ENCODE results near the gene APOB.
"Not testable (repeated sequence)": the region's sequence is repeated elsewhere in the genome, so short reads cannot be mapped to it uniquely, and the experiment has no call there.

APOB gene

DNA sequence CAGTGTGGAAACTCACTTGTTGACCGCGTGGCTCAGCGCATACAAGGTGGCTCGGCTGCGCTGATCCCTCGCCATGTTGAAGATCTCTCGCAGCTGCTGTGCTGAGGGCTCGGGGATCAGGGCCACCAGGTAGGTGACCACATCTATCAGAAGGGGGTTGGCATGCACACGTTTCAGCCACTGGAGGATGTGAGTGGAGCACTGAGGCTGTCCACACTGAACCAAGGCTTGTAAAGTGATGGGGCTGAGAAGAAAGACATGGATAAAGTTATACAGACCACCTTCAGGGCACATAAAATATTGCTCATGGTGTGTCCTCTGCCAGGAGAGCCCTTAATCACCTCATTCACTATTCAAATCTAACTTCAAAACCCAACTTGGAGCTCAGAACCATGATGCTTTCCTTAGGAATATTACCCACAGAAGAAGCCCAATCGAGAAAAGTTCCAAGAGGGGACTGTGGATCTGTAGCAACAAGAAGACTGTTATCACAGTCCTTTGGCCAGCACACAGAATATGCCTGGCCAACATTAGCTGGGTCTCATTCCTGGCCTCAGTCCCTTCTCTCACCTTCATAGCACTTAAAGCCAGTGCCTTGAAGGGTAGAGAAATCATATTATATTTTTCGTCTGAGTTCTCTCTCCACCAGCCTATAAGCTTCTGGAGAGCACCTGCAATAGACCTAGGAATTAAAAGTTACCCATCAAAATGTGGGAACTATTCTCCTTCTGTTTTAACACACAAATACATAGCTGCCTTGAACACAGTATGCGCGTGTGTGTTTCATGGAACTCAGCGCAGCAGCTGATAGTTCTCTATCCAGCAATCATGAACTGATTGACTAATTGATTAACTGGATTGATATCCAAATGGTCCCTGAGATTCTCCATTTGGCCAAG is 11.3 kb downstream of the APOB start:
- no peak for DNase-seq (ENCODE audit: low read depth, low spot score)

DNA sequence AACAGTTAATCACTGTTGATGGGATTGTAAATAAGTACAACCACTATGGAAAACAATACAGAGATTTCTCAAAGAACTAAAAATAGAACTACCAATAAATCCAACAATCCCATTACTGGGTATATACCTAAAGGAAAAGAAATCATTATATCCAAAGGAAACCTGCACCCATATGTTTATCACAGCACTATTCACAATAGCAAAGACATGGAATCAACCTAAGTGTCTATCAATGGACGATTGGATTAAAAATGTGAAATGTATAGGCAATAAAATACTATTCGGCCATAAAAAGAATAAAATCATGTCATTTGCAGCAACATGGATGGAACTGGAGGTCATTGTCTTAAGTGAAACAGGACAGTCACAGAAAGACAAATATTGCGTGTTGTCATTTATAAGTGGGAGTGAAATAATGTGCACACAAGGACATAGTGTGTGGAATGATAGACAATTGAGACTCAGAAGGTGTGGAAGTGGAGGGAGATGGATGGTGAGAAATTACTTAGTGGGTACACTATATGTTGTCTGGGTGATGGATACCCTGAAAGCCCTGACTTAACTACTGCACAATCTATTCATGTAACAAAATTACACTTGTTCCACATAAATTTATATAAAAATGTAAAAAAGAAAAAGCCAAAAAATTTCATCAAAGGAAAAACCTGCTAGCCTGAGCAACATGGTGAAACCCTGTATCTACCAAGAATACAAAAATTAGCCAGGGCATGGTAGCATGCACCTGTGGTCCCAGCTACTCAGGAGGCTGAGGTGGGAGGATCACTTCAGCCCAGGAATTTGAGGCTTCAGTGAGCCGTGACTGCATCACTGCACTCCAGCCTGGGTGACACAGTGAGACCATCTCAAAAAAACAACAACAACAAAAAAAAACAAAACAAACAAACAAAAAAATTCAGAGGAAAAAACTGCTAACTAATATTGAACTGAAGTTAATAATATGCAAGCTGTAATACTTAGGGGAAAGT is 12.6 kb downstream of the APOB start:
- no peak for DNase-seq (ENCODE audit: low read depth, low spot score)

DNA sequence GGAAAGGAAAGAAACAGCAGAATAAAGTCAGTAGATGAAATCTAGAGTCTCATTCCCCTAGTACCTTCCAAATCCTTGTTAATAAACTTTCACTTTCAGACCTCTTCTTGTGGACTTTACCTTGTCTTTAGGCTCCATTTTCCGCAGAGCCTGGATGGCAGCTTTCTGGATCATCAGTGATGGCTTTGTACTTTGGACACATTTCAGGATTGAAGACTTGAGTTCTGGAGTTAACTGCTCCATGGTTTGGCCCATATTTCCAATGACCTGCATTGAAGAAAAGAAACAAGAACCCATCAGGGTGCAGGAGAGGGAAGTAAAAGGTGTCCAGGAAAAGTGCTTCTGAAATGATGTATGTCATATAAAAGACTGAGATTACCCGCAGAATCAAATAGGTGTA is 14.4 kb downstream of the APOB start:
- no peak for DNase-seq (ENCODE audit: low read depth, low spot score)

DNA sequence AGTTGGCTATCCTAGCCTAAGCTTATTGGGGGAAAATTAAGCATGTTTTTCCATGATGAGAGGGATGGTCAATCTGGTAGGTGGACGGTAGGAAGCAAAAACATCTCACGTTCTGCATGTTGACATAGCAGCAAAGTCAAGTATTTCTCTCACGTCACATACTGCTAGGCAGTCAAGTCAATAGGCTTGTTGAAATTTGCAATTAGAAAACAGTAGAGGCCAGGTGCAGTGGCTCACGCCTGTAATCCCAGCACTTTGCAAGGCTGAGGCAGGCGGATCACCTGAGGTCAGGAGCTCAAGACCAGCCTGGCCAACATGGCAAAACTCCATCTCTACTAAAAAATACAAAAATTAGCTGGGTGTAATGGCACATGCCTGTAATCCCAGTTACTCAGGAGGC is 14.9 kb downstream of the APOB start:
- not testable (repeated sequence) for DNase-seq (ENCODE audit: low read depth, low spot score)

DNA sequence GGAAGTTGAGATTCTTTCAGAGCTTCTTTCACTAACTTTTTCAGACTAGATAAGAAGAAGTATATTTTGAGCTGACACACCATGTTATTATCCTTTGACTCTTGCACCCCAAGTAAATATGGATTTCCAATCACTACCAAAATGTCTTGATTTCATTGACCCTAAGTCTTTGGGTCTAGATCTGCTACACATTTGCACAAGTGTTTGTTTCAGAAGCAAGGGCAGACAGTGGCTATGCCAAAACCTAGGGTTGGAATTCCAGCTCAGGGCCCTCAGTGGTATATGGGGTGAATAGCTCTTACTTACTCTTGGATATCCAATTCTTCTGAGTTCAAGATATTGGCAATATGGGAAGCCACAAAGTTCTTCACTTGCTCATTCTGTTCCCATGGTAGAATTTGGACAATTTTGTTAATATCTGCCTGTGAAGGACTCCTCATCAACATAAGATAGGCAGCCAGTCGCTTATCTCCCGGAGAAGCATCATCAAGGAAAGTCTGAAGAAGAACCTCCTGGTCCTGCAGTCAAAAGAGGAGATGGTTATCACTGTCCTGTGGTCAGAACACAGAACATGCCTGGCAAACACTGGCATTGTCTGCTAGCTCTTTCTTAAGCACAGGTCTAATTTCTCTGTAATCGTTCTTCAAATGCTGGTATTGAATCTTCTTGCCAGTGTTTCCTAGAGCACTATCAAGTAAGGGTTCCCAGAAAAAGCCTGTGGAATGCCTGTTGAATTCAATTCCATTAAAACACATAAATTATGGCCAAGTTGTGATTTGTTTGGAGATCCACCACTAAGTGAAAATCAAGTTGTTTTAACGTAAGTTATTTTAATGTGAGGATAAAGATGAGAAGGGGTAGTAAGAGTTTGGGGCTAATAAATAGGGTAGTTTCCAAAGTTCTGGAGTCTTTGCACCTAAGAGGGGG is 15.6 kb downstream of the APOB start:
- DNase-seq (ENCODE audit: low read depth, low spot score), result no peak

DNA sequence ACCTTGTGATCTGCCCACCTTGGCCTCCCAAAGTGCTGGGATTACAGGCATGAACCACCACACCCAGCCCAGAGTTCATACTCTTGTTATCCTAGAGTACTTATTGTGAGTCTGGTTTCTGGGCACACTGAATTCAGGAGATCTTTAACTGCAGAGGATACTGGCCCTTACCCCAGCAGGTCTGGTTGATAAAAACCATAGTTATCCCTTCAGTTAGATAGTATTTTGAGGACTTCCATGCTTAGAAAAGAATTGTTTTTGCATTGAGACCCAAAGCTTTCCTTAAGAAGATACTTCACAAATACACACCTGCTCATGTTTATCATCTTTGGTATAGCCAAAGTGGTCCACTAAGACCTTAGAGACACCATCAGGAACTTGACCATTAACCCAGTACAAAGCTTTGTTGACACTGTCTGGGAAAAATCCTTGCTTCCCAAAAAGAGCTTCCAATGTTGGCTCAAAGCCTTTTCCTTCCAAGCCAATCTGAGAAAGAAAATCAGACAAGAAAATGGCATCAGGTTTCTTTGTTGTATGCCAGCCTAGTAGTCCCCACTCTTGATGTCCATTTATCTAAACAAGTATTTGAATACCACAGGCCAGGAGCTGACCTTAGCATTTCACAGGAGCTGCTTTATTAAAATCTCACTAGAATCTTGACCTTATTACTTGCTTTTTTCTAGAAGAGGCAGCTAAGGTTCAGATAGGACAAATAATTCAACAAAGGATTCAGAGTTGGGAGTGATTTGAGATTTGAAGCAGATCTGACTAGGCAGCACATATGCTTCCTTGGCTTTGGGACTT is 17.2 kb downstream of the APOB start:
- DNase-seq (ENCODE audit: low read depth, low spot score), result no peak

DNA sequence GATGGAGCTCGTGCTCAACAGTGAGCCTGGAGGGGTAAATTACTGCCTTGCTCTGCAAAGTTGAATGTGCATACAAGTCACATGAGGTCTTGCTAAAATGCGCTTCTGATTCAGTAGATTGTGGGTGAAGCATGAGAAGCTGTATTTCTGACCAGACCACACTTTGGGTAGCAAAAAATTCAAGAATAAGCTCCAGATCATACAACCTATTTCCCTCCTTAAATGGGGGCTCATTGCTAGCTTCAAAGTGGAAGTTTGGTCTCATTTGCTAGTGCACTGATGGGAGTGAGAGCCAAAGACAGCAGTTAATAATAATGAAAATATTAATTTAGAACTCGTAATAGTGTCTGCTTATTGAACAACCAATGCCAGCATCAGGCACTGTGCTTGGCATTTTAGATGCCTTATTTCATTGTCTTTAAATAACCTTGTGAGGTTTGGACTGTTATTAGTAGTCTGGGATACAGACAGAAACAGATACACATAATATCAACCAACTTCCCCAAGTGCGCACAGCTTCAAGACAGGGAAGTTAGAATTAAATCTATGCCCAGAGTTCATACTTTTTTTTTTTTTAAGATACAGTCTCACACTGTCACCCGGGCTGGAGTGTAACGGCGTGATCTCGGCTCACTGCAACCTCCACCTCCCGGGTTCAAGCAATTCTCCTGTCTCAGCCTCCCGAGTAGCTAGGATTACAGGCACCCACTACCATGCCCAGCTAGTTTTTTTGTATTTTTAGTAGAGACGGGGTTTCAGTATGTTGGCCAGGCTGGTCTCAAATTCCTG is 18.0 kb downstream of the APOB start:
- DNase-seq (ENCODE audit: low read depth, low spot score), result no peak

DNA sequence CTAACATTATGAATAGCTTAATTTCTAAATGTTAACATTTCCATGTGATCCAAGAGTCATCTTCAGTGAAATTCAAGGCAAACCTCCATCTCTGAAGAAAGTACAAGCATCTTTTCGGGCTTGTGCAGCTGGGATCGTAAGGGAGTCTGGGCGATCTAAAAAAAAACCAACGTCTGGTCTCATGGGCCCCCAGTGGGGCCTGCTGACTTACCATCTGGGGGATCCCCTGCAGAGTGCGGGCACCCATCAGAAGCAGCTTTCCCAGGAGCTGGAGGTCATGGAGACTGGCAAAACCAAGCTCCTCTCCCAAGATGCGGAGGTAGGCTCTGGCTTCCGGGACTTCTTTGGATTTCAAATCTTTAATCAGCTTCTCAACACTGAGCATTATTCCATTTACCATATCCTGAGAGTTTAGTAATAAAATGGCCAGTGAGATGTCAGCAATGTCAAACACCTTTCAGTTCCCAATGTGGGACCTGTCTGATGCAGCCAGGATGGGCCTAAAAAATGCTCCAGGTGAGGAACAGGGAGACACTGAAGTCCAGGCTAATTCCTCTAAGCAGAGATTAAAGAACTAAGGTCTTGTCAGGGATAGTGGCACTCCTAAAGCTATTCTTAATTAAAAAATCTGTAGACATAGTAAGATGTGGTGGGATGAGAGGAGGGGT is 19.0 kb downstream of the APOB start:
- DNase-seq (ENCODE audit: low read depth, low spot score), result no peak

DNA sequence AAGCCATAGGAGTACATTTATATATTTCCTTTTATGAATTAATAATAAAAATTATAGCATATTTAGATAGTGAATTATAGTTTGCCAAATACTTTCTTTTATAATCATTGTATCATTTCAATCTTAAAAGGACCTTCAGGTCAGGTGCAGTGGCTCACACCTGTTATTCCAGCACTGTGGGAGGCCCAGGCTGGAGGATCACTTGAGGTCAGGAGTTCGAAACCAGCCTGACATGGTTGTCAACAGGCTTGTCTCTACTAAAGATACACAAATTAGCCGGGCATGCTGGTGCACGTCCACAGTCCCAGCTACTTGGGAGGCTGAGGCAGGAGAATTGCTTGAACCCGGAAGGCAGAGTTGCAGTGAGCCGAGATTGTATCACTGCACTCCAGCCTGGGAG is 19.7 kb downstream of the APOB start:
- no peak for DNase-seq (ENCODE audit: low read depth, low spot score)

DNA sequence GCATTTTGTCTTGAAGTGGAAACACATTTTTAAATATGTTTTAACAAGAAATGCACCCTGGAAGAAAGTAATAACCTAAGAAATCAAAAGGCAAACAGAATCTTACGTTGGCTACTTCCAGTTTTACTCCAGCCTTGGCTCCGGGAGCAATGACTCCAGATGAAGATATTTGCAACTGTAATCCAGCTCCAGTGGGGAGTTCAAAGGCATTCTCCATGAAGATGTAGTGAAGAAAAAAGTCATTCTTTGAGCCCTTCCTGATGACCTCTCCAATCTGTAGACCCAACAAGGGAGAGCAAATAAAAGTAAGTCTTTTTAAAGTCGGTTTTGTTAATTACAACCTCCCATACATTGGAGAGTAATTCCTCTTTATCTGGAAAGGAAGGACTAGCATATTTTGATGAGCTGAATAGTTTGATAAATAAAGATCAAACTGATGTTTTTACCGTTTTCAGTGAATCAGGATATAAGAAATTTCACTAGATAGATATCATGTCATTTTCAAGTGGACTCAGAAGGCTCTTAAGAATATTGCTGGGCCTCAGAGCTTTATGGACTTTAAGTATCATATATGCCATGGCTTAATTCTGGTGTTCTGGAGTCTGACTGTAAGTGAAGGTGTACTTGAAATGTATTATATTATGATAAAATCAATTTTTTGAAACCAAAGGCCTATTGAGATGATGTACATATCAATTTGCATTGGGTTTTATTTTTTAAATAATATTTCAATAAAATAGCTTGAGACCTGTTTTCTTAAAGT is 20.3 kb downstream of the APOB start:
- DNase-seq (ENCODE audit: low read depth, low spot score), result no peak

DNA sequence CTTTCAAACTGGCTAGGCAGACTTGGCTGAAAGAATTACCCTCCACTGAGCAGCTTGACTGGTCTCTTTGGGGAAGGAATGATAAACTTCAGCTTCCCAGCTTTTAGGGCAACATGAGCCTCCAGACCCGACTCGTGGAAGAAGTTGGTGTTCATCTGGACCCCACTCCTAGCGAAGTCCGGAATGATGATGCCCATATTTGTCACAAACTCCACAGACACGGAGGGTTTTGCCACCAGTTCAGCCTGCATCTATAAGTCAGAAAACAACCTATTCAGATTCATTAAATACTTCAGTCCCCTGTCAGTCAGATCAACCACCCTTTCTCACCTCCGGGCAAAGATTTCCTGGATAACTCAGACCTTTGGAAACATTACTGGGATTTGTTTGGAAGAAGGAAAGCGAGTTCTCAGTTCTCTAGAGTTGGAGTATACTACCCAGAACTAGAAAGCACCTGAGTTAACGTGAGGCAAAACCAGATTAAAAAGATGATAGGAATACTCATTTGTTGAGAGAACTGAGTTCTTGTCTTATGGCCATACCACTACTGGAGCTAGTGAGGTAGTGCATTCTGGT is 21.0 kb downstream of the APOB start:
- DNase-seq (ENCODE audit: low read depth, low spot score), result no peak

DNA sequence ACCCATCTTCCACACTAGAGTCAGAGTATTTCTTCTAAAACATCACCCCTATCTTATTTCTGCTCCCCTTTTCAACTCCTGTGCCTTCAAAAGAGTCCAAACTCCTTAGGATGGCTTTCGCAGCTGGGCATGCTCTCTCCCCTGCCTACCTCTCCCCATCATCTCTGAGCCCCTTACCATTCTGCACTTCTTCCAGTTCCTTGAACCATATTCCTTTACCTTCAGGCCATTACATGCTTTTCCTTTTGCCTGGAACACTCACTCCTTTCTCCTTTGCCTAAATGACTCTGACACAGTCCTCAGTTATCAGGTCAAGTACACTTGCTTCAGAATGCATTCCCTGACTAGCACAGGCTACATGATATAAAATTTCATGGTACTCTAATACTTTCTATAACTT is 22.4 kb downstream of the APOB start:
- no peak for DNase-seq (ENCODE audit: low read depth, low spot score)

DNA sequence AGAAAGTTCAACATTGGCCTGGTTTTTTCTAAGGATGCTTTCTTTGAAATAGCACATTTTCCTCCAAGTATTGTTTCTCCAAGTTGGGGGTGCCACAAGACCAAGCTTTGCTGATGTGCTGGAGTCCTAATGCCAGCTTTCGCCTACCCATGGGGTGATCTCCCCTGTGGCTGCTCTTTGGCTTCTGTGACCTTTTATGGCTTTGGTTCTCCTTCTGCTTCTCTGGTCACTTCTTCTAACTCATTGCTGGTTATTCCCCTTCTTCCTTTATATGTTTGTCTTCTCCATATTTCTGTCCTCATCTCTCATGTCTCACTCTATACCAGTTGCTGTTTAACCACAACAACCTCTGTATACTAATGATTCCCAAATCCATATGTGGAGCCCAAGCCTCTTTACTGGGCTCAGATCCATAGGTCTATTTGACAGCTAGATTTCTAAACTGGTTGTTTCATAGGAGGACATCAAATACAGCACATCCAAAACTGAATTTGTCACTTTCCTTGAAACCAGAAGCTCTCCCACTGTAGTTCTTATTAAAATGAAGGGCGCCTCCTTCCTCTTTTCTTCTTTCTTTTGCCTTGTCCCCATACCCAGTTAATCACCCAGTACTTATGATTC is 23.1 kb downstream of the APOB start:
- no peak for DNase-seq (ENCODE audit: low read depth, low spot score)

DNA sequence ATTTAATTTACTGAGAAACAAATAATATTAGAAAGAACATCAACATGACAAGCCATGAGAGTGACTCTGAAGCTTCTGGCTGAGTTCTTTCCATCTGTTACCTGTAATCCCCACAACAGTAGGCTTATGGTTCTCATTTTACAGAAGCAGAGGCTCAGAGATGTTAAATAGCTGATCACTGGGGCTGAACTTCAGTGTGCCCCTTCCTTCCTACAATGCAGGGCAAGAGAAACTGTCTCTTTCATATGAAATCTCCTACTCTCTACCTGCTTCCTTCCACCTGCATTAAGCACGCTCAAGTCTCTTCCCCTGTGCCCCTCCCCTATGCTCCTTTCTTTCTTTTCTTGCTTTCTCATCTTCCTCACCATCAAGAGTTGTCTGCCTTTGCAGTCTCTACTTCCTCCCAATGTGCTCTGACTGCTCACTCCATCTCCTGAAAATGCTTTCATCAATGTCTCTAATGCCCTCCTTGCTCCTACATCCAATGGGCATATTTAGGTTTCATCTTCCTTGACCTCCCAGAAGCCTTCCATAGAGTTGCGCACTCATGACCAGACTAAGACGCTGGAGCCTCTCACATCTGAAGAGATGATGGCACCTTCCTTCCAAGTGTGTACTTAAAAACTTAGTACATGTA is 23.7 kb downstream of the APOB start:
- DNase-seq (ENCODE audit: low read depth, low spot score), result no peak

DNA sequence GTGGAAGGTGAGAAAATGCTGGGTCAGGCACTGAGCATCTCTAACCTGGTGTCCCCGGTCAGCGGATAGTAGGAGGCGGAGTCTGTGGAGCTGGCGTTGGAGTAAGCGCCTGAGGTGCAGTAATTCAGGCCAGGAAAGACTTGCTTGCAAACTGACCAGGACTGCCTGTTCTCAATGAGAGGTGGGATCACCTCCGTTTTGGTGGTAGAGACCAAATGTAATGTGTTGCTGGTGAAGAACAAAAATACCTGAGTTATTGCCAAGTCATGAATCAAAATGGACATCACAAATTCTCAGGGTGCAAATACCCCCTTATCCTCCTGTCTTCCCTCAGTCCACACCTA is 24.2 kb downstream of the APOB start:
- DNase-seq (ENCODE audit: low read depth, low spot score), result no peak

DNA sequence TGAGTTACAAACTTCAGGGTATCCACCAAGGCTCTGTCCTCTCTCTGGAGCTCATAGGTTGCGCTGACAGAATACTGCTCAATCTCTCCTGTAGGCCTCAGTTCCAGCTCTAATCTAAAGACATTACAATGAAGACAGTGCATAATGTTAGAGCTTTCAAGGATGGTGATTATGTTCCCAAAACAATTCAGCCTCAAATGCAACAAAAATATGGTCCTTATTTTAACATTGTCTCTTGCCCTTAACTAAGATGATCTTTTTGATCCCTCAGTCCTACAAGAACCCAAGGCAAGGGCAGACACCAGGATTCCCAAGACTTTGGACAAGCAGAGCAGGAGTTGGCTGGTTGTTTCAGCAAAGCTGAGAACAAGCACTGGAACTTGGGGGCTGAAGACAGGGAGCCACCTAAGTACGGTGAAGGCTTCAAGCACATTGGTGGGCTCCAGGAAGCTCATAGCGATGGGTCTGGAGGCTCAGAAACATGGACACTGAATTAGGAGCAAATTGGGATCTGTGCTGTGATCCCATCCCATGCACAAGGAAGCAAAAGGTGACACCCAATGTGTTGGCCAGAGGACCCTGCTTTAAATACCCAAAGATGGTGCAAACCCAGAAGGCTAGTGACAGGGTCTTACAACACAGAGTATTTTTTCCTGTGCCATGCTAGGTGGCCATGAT is 24.7 kb downstream of the APOB start:
- DNase-seq (ENCODE audit: low read depth, low spot score), result no peak

DNA sequence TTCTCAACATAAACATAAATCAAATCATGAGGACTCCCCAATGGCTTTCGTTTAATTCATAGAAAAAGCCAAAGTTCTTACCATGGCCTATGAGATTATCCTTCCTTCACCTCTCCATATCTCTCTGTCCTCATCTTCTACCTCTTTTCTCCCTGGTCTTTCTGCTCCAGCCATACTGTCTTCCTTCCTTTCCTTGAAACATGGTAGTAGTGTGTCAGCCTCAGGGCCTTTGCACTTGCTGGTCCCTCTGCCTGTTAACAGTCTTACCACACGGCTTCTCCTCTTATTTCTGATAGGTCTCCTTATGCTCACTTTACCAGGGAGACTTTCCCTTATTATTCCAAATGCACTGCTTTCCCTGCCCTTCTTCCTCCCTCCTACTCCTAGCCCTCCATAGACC is 25.6 kb downstream of the APOB start:
- no peak for DNase-seq (ENCODE audit: low read depth, low spot score)

All from ELF-1 (cell line).